ENCODE results near the gene POLD3. TPM values are rescaled to one million over a fixed set of nuclear protein-coding genes. Genes with fewer than 3 reads are reported as not detected.

The POLD3 gene, protein sequence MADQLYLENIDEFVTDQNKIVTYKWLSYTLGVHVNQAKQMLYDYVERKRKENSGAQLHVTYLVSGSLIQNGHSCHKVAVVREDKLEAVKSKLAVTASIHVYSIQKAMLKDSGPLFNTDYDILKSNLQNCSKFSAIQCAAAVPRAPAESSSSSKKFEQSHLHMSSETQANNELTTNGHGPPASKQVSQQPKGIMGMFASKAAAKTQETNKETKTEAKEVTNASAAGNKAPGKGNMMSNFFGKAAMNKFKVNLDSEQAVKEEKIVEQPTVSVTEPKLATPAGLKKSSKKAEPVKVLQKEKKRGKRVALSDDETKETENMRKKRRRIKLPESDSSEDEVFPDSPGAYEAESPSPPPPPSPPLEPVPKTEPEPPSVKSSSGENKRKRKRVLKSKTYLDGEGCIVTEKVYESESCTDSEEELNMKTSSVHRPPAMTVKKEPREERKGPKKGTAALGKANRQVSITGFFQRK
- 5.8 and 9.6 TPM in 2 replicates for total RNA-seq
- 4.4 TPM for polyA plus RNA-seq (2012)

GRCh38 chr11:74592441-74593362, at the start of gene POLD3:
Gene POLD3, plus strand, starts transcription at chr11:74592582. Its CDS starts 77 bp downstream, at chr11:74592659.
- peak; percentile 93 for DNase-seq (ENCODE audit: low read depth)

DNA sequence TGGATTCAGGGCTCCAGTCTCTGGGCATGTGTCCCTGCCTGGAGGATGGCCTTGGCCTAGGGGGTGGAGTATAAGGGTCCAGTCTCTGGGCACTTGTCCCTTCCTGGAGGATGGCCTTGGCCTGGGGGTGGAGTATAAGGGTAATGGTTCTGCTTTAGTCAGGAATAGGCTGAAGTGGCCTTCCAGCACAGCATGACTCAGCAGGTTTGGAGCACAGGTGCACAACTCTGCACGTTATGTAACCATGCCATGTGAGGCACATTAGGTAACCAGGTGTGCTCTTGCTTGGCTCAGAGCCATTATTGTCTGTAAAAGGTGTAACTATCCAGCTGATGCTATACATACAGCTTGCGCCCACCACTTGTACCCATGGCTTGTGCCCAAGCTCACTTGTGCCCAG, 48.4 kb upstream of the POLD3 start:
- no peak for DNase-seq (ENCODE audit: low read depth)

GRCh38 chr11:74546752-74547151, 45.6 kb upstream of the POLD3 start:
- no peak for DNase-seq (ENCODE audit: low read depth)

GRCh38 chr11:74550991-74551753, 41.2 kb upstream of the POLD3 start:
- no peak for DNase-seq (ENCODE audit: low read depth)

DNA sequence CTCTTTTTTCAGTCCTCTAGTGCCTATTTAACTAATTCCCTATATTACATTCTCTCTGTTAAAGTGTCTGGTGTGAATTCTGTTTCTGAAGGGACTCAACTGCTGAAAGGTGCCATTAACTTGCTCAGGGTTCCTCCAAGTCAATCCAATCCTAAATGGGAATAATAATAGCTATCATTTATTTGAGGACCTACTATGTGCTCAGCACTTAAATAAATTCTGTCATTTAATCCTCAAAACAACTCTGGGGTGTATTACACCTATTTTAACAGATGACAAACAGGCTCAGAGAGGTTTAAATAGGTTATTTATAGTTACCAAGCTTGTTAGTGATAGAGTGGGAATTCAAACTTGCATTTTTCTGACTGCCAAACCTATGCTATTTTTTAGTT, 40.6 kb upstream of the POLD3 start:
- no peak for DNase-seq (ENCODE audit: low read depth)

DNA sequence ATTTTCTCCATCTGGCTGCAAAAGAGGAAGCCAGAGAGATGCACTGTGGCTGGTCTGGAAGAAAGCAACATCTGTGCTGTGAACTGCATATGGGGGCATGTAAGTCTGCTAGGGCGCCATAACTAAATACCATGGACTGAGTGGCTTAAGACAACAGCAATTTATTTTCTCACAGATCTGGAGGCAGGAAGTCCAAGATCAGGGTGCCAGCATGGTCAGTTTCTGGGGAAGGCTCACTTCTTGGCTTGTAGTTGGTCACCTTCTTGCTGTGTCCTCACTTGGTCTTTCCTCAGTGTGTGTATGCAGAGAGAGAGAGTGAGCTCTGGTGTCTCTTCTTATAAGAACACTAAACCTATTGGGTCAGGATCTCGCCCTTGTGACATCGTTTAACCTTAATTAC, 34.9 kb upstream of the POLD3 start:
- DNase-seq (ENCODE audit: low read depth): no peak

- DNase-seq (ENCODE audit: low read depth): no peak
Measured at GRCh38 chr11:74559110-74559933, 33.1 kb upstream of the POLD3 start.

DNA sequence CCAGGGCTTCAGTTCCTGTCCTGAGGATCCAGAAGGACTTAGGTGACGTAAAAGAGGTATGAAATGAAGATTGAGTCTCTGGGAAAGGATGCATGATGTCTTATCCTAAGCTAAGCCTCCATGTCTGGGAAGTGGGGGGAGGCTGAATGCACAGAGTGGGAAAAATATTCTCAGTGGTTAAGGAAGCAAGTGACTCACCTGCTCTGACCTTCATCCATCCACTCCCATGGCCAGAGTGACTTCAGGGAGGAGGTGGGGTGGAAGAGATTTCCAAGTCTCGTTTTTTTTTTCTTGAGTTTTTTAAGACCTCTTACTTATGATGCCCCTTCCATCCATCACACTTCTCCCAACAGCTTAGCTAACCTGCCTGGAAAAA, 32.5 kb upstream of the POLD3 start:
- DNase-seq (ENCODE audit: low read depth): no peak

GRCh38 chr11:74566146-74566960, 26.0 kb upstream of the POLD3 start:
- DNase-seq (ENCODE audit: low read depth): peak; percentile 34

- no peak for DNase-seq (ENCODE audit: low read depth)
Measured at GRCh38 chr11:74568028-74568427, 24.4 kb upstream of the POLD3 start.

DNA sequence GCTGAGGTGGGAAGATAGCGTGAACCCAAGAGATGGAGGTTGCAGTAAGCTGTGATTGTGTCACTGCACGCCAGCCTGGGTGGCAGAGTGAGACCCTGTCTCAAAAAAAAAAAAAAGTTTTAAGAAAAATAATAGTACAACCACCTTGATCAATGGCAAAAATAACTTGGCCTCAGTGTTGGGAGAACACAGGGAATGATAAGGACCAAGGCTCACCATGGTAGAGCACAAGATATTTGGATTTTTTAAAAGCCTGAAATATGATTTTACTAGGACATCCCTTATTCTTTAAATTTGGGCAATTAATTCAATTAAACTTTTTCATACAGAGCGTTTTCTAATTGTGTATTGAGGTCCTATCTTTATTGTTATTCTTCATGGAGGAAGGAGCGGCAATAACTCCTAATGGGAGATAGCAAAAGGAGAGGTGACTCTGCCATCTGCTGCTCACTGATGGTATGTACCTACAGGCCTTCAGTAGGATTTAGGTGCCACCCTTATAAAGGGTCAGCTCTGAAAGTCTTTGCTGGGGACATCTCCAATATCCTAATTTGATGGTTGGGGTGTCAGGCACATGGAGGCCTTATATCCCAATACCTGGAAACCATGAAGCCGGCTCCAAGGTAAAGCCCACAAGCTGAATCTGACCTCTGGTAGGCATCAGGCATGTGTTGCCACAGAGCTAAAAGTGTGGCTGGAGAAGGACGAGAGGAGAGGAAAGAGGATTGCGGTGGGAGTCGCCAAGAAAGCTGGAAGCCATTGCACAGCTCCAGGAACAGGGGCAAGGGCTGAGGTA, 21.9 kb upstream of the POLD3 start:
- peak; percentile 42 for DNase-seq (ENCODE audit: low read depth)

GRCh38 chr11:74571062-74571399, 21.4 kb upstream of the POLD3 start:
- DNase-seq (ENCODE audit: low read depth): no peak

DNA sequence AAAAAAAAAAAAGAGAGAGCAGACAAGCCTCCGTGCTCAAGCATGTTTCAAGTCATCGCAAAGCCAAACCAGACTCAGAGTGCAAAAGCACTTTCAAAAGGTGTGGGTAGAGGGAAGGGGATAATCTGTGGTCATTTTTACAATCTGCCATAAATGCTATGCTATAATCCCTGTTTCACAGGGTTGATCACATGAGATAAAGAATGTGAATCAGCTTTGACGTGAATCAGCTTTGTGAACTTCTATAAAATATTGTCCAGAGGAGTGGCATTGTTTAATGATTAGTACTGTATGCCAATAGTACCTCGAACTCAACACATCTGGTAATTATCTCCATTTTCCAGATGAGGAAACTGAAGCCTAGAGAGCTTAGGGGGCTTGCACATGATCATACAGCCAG, 20.0 kb upstream of the POLD3 start:
- no peak for DNase-seq (ENCODE audit: low read depth)

DNA sequence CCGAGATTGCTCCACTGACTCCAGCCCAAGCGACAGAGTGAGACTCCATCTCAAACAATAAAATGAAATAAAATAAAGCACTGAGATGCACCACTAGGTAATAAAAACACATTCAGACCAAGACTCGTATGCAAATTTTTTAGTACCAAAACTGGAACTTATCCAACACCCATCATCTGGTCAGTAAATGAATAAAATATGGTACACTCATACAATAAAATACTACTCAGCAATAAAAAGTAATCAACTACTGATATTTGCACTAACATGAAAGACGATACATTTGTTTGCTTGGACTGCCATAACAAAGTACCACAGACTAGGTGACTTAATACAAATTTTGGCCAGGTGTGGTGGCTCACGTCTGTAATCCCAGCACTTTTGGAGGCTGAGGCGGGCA, 17.8 kb upstream of the POLD3 start:
- no peak for DNase-seq (ENCODE audit: low read depth)

- no peak for DNase-seq (ENCODE audit: low read depth)
Measured at GRCh38 chr11:74575999-74576398, 16.4 kb upstream of the POLD3 start.

DNA sequence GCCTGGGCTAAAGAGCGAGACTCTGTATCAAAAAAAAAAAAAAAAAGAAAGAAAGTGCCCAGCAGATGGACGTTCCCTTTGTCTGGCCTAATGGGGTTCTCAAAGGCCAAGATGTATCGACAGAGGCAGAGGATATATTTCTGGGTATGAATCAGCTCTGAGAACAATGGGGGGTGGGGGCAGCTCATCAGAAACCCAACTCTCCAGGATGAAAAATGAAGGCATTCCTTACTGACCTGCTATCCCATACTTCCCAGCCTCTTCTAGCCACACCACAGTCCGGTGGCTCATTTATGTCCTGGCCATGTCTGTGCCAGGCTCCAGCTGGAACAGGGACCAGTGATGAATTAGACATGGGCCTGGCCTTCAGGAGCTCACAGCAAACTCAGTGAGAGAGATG, 15.2 kb upstream of the POLD3 start:
- DNase-seq (ENCODE audit: low read depth): no peak

DNA sequence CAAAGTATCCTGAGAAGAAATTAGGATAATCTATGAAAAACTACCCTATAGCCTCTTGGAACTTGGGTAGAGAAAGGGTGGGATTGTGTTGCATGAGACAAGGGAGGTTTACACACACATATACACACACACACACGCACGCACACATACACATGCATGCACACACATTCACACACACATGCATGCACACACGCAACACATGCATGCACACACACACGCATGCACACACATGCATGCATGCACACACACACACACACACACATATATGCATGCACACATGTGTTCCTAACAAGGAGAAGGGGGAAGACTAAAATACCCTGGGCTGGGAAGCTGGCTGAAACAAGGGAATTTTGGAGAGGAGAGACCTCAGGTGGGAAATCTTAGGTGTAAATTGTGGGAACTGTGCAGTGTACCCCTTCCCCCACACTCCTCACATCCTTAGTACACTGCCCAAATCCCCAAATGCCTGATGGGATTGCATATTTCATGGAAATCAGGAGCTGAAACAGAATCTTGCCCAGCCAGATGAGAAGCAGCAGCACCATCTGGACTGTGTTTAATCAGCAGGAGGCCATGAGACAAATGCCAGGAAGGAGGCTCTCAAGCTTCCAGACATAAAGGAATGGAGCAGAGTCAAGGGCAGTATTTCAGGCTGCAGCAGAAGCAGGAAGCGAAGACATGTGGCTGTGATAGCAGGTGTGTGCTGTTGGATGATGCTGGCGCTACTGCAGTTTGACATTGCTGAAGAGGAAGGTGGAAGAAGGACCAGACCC, 14.6 kb upstream of the POLD3 start:
- DNase-seq (ENCODE audit: low read depth): no peak

All from myocyte (in vitro differentiated cells).